ENCODE results near the gene FBXO22. TPM values are rescaled to one million over a fixed set of nuclear protein-coding genes. Genes with fewer than 3 reads are reported as not detected.
"Not testable (repeated sequence)": the region's sequence is repeated elsewhere in the genome, so short reads cannot be mapped to it uniquely, and the experiment has no call there.

The FBXO22 gene
- total RNA-seq, 1 experiment from 2014 or later: 59.1 TPM

DNA sequence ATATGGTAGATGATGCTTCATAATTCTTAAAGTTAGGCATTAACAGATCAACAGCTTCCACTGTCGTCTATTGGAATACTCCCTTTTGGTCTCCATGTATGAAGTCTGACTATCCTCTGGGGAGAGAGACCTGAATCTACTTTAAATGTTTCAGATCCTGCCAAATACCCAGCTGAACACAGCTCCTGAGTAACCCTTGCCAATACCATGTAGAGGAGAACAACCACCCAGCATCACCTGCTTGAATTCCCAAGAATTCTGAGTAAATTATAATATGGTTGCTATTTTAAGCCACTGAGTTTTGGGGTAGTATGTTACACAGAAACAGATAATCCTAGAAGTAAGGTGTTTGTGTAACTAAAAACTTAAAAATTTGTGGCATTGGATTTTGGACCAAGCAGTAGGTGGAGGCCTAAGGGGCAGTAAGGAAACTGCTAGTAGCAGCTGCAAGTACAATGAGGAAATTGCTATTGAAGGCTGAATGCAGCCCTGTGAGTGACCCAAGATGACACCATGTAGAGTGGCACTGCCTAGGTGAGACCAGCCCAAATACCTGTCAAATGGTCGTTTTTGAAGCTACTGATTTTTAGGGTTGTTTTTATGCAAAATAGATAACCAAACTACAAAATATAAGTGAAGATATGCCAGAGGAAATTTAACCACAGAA is 77.6 kb downstream of the FBXO22 start:
- no peak for DNase-seq (ENCODE audit: low read depth)

DNA sequence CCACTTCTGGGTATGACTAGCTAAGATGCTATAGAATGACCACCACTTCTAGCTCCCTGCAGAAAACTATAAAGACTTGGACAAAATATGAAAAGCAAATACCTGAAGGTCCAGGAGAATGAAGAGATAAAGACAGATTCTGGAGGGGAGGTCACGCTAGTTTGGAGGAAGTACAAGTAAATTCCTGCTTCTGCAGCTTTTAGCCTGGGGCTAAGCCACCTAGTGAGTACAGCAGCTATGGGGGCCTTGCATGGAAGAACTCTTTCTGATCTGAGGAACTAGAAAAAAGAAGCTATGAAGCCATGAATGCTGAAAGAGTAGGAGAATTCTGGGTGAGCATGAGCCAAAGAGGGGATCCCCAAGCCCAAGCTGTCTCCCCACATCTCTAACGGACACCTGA is 78.8 kb downstream of the FBXO22 start:
- no peak for DNase-seq (ENCODE audit: low read depth)

DNA sequence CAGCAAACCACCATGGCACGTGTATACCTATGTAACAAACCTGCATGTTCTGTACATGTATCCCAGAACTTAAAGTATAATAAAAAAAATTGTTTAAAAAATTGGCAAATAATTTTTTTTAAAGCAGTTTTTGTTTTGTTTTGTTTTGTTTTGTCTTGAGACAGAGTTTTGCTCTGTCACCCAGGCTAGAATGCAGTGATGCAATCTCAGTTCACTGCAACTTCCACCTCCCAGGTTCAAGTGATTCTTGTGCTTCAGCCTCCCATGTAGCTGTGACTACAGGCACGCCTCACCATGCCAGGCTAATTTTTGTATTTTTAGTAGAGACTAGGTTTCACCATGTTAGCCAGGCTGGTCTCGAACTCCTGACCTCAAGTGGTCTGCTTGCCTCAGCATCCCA is 81.0 kb downstream of the FBXO22 start:
- not testable (repeated sequence) for DNase-seq (ENCODE audit: low read depth)

DNA sequence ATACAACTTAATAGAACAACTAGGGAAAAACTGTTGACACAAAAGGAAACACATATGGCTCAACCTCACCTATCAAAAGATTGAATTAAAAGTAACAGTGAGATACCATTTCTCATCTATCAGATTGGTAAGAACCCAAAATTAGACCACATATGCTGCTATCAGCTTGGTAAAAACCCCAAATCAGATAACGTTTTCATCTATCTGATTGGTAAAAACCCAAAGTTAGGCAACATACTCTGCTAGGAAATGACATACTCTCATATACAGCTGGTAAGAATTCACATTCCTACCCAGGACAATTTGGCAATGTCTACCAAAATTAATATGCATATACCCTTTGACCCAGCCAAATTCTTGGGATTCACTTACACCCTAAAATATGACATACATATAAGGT is 82.3 kb downstream of the FBXO22 start:
- DNase-seq (ENCODE audit: low read depth): no peak

DNA sequence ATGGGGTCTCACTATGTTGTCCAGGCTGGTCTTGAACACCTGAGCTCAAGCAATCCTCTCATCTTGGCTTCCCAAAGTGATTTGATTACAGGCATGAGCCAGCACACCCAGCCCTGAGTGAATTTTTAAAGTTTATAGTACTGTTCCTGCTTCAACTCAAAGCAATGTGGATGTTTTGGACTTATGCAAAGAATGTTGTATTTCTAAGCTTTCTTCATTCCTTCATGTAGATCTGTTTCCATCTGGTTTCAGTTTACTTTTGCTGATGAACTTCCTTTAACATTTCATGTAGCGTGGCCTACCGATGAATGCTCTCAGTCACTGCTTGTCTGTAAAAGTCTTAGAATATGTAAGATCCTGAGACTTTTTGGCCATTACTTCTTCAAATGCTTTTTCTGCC is 85.4 kb downstream of the FBXO22 start:
- DNase-seq (ENCODE audit: low read depth): no peak

DNA sequence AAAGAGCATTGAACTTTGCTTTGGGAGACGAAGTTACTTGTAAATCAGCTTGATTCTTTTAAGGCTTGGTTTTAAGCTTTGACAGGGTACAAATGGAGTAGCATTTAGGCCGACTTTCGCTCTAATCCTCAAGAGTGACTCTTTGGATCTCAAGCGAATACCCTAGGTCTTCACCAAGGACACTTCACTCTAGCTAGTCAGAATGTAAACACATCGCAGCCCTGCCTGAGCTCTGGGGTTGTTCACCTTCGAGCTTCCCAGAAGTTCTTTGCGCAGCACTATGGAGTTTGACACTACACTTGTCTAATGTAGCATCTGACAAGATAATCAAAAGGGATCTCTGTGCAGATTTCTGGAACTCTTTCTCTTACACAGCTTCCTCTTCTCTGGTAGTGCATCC is 86.2 kb downstream of the FBXO22 start:
- DNase-seq (ENCODE audit: low read depth): no peak

Other genes starting within 250 kb of the FBXO22 start
- gene CSPG4, start 191.0 kb upstream of the FBXO22 start, total RNA-seq (2014; rRNA removed; shearing (Covaris generic)): 21.2 and 24.7 TPM in 2 replicates
- 38.3 and 41.4 TPM in 2 replicates for gene UBE2Q2, start 60.4 kb upstream of the FBXO22 start, total RNA-seq (2014; rRNA removed; shearing (Covaris generic))
- gene NRG4, start 108.5 kb downstream of the FBXO22 start, total RNA-seq (2014; rRNA removed; shearing (Covaris generic)): 0.15 and 0.34 TPM in 2 replicates
- not detected in 2 replicates for gene TMEM266, start 156.1 kb downstream of the FBXO22 start, total RNA-seq (2014; rRNA removed; shearing (Covaris generic))

Measured in Daoy (cell line).